HS-5 (cell line): ENCODE measurements around the gene NARS2.
"Not testable (repeated sequence)": the region's sequence is repeated elsewhere in the genome, so short reads cannot be mapped to it uniquely, and the experiment has no call there.

Experiments
- DNase-seq: peaks from one replicate; pipeline ENCODE4 v3.0.0-alpha.2; 2012; ENCODE audit warnings: low read depth

The NARS2 gene

GRCh38 chr11:78575478-78575877 lies 814 bp upstream of the NARS2 start:
- no peak for DNase-seq

GRCh38 chr11:78573681-78574080 lies 983 bp downstream of the NARS2 start:
- no peak for DNase-seq

- DNase-seq, result no peak
These were observed 1.4 kb downstream of the NARS2 start for GRCh38 chr11:78573271-78573670.

DNA sequence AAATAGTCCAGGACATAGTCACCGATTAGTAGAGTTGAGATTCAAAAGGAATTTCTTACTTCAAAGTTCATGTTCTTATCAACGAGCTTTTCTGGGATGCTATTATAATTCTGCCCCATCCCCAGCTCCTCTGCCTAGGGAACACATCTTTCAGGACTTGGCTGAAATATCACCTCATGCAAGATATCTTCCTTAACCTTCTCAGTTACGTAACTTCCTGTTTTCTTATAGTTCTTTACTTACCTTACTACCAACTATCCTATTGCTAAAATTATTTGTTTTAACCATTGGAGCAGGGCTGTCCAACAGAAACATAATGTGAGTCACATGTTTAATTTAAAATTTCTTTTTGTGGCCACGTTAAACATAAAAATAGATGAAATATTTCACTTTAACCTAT lies 2.3 kb downstream of the NARS2 start:
- no peak for DNase-seq

DNA sequence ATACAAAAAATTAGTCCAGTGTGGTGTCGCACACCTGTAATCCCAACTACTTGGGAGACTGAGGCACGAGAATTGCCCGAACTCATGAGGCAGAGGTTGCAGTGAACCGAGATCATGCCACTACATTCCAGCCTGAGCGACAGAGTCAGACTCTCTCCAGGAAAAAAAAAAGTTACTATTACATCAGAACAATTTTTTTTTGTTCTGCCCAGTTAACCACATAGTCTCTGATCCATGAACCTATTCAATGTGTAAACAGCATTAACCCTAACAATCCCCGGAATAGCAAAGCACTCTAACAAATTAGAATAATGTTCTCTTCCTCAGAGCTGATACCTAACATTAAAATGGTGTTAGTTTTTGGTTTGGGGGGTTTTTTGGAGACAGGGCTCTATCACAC lies 4.6 kb downstream of the NARS2 start:
- DNase-seq, result no peak

DNA sequence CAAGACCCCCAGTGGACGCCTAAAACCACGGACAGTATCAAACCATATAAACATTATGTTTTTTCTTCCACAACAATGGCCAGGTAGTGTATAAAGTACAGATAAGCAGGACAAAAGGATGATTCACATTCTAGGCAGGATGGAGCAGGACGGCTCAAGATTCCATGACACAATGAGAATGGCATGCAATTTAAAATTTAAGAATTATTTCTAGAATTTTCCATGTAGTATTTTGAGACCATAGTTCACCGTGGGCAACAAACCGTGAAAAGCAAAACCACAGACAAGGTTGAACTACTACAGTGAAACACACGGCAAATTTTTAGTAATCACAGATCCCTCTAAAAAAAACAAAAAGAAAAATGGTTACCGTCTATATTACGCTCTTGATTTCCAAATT lies 7.5 kb downstream of the NARS2 start:
- peak; percentile 43 for DNase-seq

GRCh38 chr11:78564490-78565467 lies 9.9 kb downstream of the NARS2 start:
- DNase-seq, result peak; percentile 53

GRCh38 chr11:78564037-78564436 lies 10.6 kb downstream of the NARS2 start:
- DNase-seq, result not testable (repeated sequence)

DNA sequence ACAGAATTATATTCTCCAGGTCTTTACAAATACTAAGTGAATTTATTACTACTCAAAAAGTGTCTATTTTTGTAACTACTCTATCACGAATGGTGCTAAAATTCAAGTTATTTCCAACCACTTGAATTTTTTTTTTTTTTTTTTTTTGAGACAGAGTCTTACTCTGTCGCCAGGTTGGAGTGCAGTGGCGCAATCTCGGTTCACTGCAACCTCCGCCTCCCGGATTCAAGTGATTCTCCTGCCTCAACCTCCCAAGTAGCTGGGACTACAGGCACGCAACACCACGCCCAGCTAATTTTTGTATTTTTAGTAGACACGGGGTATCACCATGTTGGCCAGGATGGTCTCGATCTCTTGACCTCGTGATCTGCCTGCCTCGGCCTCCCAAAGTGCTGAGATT lies 11.6 kb downstream of the NARS2 start:
- DNase-seq, result not testable (repeated sequence)

DNA sequence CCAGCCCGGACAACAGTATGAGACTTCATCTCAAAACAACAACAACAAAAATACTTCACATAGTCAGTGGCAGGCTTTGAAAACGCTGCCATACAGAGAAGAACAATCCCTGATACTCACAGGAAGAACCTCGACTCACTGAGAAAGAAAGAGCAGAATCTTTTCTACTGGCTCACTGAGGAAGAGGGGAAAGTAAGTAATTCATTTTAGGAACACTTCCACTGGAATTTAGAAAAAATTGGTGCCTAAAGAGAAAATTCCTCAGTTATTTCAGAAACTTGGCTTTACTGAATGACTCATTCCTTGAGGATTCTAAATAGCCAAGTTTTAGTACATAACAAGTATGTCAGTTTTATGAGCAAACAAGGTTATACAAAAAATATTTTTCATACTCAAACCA lies 12.3 kb downstream of the NARS2 start:
- peak; percentile 63 for DNase-seq

DNA sequence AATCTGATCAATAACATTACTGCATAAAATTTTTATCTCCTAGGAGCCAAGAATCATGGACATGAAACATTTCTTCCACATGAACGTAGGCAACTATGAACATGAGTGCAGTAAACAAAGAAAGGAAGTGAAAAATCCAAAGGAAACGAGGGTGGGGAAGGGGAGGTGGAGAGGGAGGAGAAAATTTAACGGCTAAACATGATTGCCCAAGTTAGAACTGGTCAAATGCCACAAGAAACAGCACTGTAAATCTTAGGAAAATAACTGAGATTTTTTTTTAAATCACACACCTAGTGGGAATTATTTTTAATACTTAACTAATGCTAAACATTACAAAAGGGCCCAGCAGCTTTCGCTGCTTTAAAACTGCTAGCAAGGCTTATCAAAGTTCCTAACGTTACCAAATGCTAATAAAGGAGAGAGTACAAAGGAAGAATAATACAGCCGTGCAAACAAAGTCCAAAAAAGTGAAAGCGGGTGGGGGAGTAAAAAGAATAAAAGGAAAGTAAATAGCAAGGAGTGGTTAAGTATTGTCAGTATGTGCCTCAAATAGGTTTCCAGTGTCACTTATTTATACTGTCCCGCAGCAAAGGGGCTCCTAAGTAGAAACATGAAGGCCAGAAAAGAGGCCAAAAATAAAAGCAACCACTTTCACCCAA lies 13.7 kb downstream of the NARS2 start:
- no peak for DNase-seq

DNA sequence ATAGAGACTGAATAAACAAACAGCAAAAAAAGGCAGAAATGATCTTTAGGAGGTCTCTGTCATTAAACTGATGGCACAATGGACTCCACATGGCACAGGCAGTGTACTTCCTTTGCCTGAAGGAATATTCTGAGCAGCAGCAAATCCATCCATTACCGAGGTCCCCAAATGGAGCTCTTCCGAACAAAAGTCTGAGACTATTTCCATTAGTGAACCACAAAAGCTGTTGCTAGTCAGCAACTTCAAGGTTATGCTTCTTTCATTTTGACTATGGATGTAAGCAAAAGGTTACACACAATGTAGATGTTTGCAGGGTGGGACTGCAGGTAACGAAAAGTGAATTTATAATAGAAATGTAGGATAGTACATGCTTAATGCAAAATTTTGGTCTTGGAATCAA lies 14.5 kb downstream of the NARS2 start:
- no peak for DNase-seq

DNA sequence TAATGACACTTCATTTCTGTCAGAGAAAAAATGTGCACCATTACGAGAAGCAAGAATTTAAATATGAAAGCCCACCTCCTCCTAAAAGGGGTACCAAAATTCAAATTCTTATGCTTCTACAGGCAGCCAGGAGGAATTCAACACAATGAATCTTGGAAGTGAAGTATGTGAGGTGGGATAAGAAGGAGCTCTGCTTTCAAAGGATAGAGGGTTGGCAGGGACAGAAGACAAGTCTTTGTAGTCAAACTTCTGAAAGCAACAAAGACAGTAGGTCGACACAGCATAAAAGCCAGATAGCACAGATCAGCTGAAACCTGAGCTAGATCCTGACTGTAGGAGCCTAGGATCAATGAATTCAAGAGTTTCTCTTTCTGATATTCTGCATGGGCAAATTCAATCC lies 17.4 kb downstream of the NARS2 start:
- no peak for DNase-seq

DNA sequence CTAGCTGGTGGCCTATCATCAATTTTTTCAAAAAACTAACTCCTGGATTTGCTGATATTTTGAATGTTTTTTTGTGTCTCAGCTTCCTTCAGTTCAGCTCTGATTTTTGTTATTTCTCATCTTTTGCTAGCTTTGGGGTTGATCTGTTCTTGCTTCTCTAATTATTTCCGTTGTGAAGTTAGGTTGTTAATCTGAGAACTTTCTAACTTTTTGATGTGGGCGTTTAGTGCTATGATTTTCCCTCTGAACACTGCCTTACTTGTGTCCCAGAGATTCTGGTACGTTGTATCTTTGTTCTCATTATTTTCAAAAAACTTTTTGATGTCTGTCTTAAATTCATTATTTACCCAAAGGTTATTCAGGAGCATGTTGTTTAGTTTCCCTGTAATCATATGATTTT lies 19.1 kb downstream of the NARS2 start:
- DNase-seq, result no peak

DNA sequence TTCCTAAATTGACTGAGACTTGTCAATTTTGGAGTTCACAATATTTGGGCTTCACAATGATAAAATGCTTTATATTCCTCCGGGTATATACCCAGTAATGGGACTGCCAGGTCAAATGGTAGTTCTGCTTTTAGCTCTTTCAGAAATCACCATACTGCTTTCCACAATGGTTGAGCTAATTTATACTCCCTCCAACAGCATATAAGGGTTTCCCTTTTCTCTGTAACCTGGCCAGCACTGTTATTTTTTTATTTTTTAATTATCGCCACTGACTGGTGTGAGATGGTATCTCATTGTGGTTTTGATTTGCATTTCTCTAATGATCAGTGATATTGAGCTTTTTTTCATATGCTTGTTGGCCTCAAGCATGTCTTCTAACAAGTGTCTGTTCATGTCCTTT lies 21.8 kb downstream of the NARS2 start:
- no peak for DNase-seq

- DNase-seq, result not testable (repeated sequence)
These were observed 22.5 kb downstream of the NARS2 start for GRCh38 chr11:78552139-78552538.

DNA sequence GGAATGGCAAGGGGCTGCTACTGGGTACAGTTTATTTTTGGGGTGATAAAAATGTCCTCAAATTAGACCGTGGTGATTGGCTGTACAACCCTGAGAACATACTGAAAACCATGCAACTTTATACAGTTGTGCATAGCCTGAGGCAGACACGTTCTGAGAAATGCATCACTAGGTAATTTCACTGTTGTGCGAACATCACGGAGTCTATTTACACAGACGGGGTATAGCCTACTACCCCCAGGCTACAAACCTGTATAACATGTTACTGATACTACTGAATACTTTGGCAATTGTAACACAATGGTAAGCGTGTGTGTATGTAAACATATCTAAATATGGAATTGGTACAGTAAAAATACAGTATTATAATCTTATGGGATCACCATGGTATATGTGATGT lies 23.6 kb downstream of the NARS2 start:
- DNase-seq, result no peak

- DNase-seq, result no peak
These were observed 24.8 kb downstream of the NARS2 start for GRCh38 chr11:78549624-78550409.

- DNase-seq, result no peak
These were observed 25.6 kb downstream of the NARS2 start for GRCh38 chr11:78548911-78549590.

- DNase-seq, result no peak
These were observed 26.5 kb downstream of the NARS2 start for GRCh38 chr11:78547931-78548705.

DNA sequence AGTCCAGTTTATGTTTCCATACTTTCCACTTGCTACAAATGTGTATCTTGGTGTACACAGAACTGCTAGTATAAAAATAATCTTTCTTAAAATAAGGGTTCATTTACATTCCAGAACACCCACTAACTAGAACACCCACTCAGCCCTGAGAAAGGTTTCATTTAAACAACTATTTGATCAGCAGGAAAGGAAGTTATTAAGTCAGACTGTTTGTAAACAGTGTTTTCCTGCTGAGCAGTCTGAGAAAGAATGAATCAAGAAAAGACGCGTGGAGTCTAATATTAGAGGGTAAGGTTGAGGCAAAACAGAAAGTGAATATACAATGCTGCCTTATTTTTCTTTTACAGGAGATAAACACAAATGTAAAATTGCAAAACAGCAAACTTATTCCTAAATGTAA lies 32.7 kb downstream of the NARS2 start:
- DNase-seq, result no peak
